HG02588 (cell line): ENCODE data around the gene ZNF366.

Experiments
- ATAC-seq: cut with Tn5 transposase; IDR thresholded peaks from one replicate; pipeline ENCODE4 v1.9.1; 2021; ENCODE audit warnings: mild to moderate bottlenecking, moderate library complexity; ENCODE audit not compliant: unreplicated experiment

The ZNF366 gene

GRCh38 chr5:72507231-72507906, at the start of gene ZNF366:
ZNF366 (minus strand) TSS chr5:72507410; CDS start chr5:72461496, 45,914 bp downstream.
- no peak for ATAC-seq

DNA sequence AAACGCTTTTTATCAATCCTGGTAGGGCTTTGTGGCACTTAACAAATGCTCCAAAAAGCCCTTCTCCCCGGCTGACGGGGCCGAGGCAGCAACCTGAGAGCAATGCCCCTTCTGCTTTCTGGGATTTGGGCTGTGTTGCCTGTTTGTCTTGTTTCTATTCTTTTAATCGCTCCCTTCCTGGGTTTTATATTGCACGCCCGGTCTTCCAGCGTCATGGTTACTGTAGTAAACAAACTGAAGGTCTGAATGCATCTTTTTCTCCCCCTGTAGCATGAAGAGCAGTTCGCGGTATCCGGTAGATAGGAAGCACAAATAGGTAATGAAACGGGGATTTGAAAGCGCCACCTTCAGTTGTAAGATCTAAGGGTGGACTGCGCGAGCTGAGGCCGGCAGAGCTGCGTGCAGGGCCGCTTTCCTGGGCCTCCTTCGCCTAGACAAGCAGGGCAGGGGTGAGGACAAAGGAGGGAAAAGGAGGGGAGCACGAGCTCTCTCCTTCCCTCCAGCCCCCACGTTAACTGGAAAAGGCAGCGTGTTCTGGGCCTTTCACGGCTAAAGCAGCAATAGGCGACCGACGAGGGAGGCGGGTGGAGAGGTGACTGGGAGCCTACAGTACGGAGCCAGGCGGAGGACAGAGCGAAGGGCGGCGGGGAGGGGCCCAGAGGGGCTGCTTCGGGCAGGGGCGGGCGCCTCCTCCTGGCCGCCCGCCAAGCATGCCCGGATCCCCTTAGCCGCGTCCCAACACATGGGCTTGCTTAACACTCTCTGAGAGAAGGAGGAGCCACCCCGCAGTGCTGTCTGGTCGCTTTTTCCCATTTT, 49.3 kb upstream of the ZNF366 start:
- ATAC-seq: peak; percentile 78

DNA sequence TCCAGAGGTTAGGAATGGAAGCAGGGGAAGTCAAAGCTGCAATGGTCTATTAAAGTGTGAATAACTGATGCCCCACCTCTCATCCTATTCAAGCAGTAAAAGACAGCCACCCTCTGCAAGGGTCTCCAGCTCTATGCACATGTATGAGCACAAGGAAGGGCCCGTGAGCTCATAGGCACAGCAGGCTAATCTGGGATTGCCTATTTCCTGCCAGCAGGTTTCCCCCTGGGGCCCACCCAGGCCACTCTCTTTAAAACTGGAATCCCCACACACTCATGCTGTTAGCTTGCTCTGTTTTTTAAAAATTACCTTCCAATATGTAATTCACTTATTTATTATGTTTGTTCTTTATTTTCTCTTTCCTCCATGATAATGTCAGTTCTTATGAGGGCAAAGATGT, 48.7 kb upstream of the ZNF366 start:
- ATAC-seq: no peak

- ATAC-seq: no peak
These were observed 47.7 kb upstream of the ZNF366 start for GRCh38 chr5:72554897-72555296.

GRCh38 chr5:72552041-72552557, 44.9 kb upstream of the ZNF366 start:
- ATAC-seq: no peak

GRCh38 chr5:72550595-72550994, 43.4 kb upstream of the ZNF366 start:
- no peak for ATAC-seq

GRCh38 chr5:72543811-72544210, 36.6 kb upstream of the ZNF366 start:
- no peak for ATAC-seq

DNA sequence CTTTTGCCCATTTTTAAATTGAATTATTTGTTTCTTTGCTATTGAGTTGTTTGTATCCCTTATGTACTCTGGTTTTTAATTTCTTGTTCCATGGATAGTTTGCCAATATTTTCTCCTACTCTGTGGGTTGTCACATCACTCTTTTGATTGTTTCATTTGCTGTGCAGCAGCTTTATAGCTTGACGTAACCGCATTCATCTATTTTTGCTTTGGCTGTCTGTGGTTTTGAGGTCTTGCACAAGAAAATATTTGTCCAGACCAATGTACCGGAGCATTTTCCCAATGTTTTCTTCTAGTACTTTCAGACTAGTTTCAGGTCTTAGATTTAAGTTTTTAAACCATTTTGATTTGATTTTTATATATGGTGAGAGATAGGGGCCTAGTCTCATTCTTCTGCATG, 36.2 kb upstream of the ZNF366 start:
- ATAC-seq: no peak

DNA sequence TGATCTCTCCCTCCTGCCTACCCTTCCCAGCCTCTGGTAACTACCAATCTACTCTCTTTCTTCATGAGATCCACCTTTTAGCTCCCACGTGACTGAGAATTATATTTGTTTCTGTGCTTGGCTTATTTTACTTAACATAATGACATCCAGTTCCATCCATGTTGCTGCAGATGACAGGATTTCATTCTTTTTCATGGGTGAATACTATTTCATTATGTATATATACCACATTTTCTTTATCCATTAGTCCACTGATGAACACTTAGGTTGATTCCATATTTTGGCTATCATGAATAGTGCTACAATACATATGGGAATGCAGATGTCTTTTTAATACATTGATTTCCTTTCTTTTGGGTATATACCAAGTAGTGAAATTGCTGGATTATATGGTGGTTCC, 35.5 kb upstream of the ZNF366 start:
- no peak for ATAC-seq

GRCh38 chr5:72541501-72542225, 34.5 kb upstream of the ZNF366 start:
- no peak for ATAC-seq

DNA sequence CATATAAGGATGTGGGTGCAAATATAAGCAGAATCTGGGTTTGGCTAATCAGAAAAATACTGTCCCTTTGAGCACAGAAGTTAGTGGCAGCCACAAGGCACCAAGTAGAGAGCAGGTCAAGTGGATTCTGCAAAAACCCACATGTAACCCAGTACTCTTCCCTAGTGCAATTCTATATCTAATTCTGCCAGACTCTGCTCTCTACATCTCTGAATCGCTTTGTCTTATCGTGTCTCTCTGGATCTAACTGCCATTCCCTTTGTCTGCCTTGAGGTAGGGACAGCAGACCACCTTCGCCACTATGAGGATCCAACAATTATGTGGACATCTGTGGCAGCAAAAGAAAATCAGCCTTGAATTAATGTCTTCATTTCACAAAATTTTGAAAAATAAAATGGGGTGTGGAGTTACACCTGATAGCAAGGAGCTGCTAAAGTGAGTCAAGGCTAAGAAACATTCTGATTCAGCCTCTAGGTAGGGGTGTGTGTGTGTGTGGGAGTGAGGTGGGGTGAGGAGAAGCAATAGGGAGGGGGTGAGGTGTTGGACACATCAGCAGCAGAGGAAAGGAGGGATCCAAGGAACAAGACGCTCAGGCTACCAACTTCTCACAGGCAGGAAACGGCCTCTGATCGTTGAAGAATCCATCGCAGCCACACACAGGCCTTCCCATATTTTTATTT, 33.7 kb upstream of the ZNF366 start:
- ATAC-seq: no peak

DNA sequence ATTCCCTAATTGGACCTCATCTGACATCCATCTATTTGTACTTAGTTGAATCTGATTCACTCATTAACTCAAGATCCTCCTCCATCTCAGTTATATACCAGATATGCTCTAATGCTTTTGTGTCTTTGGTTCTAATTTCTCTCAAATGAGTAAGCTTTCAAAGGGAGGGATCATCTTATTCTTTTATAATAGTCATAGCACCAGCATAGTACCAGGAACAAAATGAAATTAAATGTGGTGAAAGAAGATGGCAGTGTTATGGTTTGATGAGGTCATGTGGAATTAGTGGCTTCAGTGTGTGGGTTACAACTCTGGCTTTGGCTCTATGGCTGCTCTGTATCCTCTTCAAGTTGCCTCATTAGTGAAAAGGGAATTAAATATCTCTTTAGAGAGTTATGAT, 32.5 kb upstream of the ZNF366 start:
- no peak for ATAC-seq

DNA sequence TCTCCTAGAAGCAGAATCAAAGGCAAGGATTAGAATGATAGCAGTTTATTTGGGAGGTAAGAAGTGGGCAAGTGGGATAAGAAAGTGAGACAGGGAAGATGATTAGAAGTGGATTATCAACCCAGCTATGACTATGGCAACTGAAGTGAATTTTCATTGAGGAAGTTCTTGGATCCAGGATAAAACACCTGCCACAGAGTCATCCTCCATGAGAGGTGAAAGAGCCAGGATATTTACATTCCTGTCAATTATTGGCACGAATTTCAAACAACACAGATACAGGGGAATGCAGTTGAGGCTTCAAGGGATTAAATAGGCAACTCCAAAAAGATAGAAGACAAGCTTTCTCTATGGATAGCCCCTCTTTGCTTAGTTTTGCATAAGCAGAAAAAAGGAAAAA, 31.8 kb upstream of the ZNF366 start:
- ATAC-seq: no peak

DNA sequence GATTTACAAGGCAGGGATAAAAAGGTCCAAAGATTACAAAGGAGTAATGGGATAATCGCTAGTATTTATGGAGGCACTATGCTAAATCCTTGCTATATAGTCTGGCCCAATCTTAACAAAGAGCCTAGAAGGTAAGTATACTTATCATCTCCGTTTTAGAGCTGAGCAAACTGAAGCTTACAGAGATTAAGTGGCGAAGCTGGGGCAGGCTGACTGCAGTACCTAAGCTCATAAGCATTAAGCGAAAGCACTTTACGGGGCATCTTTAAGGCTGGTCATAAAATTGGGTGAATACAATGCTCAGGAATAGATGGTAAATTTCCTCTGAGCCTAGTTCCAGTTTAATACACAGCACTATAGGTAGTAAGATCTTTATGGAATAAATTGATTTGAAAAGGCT, 30.0 kb upstream of the ZNF366 start:
- ATAC-seq: no peak

GRCh38 chr5:72531496-72532190, 24.4 kb upstream of the ZNF366 start:
- no peak for ATAC-seq

- ATAC-seq: no peak
These were observed 23.0 kb upstream of the ZNF366 start for GRCh38 chr5:72530196-72530595.

DNA sequence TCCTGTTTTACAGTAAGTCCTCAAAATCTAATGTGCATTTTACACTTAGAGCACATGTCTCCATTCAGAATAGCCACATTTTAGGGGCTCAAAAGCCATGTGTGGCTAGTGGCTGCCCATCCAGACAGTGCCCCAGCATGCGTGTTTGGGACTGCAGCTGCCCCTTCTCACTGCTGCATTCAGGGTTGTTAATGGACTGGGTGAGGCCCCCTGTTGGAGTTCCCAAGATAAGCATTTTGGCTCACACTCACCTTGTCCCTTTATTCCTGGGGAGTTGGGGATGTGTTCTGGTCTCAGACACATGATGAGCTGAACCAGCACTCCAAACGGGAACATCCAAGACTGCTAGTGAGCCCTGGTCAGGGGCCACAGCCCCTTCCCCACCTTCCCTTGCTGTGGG, 22.2 kb upstream of the ZNF366 start:
- ATAC-seq: no peak

GRCh38 chr5:72525816-72526215, 18.6 kb upstream of the ZNF366 start:
- ATAC-seq: no peak

GRCh38 chr5:72523960-72524582, 16.9 kb upstream of the ZNF366 start:
- ATAC-seq: no peak

DNA sequence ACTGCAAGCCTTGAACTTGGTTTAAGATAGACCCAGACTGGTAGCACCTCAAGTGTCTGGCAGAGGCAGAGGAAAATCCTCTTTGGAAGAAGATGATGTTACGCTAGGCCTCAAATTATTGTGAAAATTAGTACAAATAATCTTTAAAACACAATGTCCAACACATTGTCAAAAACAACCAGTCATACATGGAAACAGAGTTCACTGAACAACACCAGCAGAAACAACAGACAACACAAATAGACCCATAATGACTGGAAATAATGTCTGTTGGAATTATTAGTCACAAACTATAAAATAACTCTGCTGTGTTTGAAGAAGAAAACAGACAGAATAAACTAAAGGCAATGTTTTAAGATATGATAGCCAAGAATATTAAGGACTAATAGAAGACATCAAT, 15.4 kb upstream of the ZNF366 start:
- ATAC-seq: no peak
